ENCODE data around the gene ANOS1.

GRCh38 chrX:8675006-8675630 lies 56.8 kb downstream of the ANOS1 start:
- TF ChIP-seq ZNF274 (IDR thresholded peaks at IDR 0.05; ENCODE audit: low read depth, low read length) (no peak), SUZ12 (IDR thresholded peaks at IDR 0.05; ENCODE audit: extremely low read depth, insufficient read depth, insufficient read length) (no peak), YY1 (IDR thresholded peaks at IDR 0.05; ENCODE audit: insufficient read depth, insufficient read length) (no peak)
